Osteoblast (primary cell): ENCODE data around the gene TLN1. TPM values are rescaled to one million over a fixed set of nuclear protein-coding genes. Genes with fewer than 3 reads are reported as not detected.

Experiments used
- DNase-seq: peaks from one replicate; pipeline ENCODE4 v3.0.0; 2011; ENCODE audit warnings: low spot score, mixed read lengths; ENCODE audit not compliant: insufficient read length; ENCODE audit errors: missing footprints
- H2AFZ ChIP-seq: 2 replicates; pipeline ENCODE4 v1.6.0; 2011; ENCODE audit warnings: mild to moderate bottlenecking, low read length
- H3K27ac ChIP-seq: 2 replicates; pipeline ENCODE4 v1.5.1; 2011; ENCODE audit warnings: mild to moderate bottlenecking, low read depth, low read length, moderate library complexity
- H3K27me3 ChIP-seq: 2 replicates; pipeline ENCODE4 v1.6.0; 2012; ENCODE audit warnings: mild to moderate bottlenecking, control low read depth, inconsistent platforms, low read length, moderate library complexity; ENCODE audit not compliant: insufficient read depth
- H3K36me3 ChIP-seq: 2 replicates; pipeline ENCODE4 v1.5.1; 2011; ENCODE audit warnings: mild to moderate bottlenecking, low read length, control low read depth, moderate library complexity; ENCODE audit not compliant: insufficient read depth
- H3K4me1 ChIP-seq: 2 replicates; pipeline ENCODE4 v1.5.1; 2011; ENCODE audit warnings: mild to moderate bottlenecking, low read length, control low read depth, moderate library complexity; ENCODE audit not compliant: insufficient read depth
- H3K4me2 ChIP-seq: 2 replicates; pipeline ENCODE4 v1.6.0; 2011; ENCODE audit warnings: mild to moderate bottlenecking, low read length; ENCODE audit not compliant: insufficient read depth
- H3K4me3 ChIP-seq: fragments of 200-600 bp; sonication (generic); 3 replicates; pipeline ENCODE4 v1.5.1; 2012; ENCODE audit warnings: mild to moderate bottlenecking, low read length, inconsistent platforms; ENCODE audit not compliant: insufficient read depth
- H3K79me2 ChIP-seq: 2 replicates; pipeline ENCODE4 v1.6.0; 2012; ENCODE audit warnings: mild to moderate bottlenecking, low read length, control low read depth, inconsistent platforms; ENCODE audit not compliant: insufficient read depth
- H3K9me3 ChIP-seq: 2 replicates; pipeline ENCODE4 v1.5.1; 2011; ENCODE audit warnings: low read depth, low read length, control low read depth
- H4K20me1 ChIP-seq: 2 replicates; pipeline ENCODE4 v1.6.0; 2012; ENCODE audit warnings: mild to moderate bottlenecking, low read length, control low read depth; ENCODE audit not compliant: insufficient read depth
- CTCF ChIP-seq: IDR thresholded peaks from 2 replicates; pipeline ENCODE4 v1.5.1; 2011; ENCODE audit warnings: mild to moderate bottlenecking, low read depth, low read length, moderate library complexity; ENCODE audit errors: extremely low read depth
- total RNA-seq: library from RNA; depleted of rRNA; stranded (reverse); fragments of >200 nt; gene quantifications from 2 replicates; pipeline ENCODE4 v1.2.3, GENCODE V29; 2012

The TLN1 gene
- total RNA-seq, 1 donor = 376 TPM

- peaks cover 81% of the 10 kb centered on the region for H4K20me1 ChIP-seq
- no peak for TF ChIP-seq CTCF
- peak overlapping the region; percentile 100 for H3K4me2 ChIP-seq
- peak; percentile 93 for DNase-seq
- H3K36me3 ChIP-seq = peaks cover 71% of the 10 kb centered on the region
- H3K79me2 ChIP-seq = peaks cover 52% of the 10 kb centered on the region
- no peaks in the 10 kb centered on the region for H3K9me3 ChIP-seq
- H3K27me3 ChIP-seq = no peaks in the 10 kb centered on the region
- H3K4me1 ChIP-seq = peaks cover 55% of the 10 kb centered on the region
- peak overlapping the region; percentile 83 for H3K27ac ChIP-seq
- H3K4me3 ChIP-seq = peak overlapping the region; percentile 93
- H2AFZ ChIP-seq = no peak overlapping the region
Measured at GRCh38 chr9:35686222-35687203, 45.5 kb downstream of the TLN1 start.

DNA sequence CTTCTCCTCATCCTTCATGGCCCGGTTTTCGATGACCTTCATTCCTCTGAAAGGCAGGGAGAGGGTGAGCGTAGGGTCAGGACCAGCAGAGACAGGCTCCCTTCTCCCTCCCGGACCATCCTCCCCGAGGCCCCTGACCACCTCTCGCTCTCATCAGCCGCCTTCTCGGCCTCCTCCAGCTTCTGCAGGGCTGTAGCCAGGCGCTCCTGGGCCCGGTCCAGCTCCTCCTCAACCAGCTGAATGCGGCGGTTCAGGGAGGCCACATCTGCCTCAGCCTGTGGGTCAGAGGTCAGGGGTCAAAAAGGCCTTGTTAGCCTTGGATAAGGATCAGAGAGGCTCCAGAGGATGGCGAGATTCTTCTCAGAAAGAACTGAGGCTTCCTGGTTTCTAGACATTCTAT lies 46.5 kb downstream of the TLN1 start:
- no peak overlapping the region for H2AFZ ChIP-seq
- H3K27ac ChIP-seq = peak overlapping the region; percentile 33
- H3K4me1 ChIP-seq = peaks cover 56% of the 10 kb centered on the region
- H3K4me2 ChIP-seq = peak overlapping the region; percentile 1
- no peaks in the 10 kb centered on the region for H3K27me3 ChIP-seq
- no peak for TF ChIP-seq CTCF
- H3K36me3 ChIP-seq = peaks cover 75% of the 10 kb centered on the region
- peak; percentile 17 for DNase-seq
- H3K4me3 ChIP-seq = peak overlapping the region; percentile 27
- peaks cover 52% of the 10 kb centered on the region for H3K79me2 ChIP-seq
- no peaks in the 10 kb centered on the region for H3K9me3 ChIP-seq
- H4K20me1 ChIP-seq = peaks cover 90% of the 10 kb centered on the region

DNA sequence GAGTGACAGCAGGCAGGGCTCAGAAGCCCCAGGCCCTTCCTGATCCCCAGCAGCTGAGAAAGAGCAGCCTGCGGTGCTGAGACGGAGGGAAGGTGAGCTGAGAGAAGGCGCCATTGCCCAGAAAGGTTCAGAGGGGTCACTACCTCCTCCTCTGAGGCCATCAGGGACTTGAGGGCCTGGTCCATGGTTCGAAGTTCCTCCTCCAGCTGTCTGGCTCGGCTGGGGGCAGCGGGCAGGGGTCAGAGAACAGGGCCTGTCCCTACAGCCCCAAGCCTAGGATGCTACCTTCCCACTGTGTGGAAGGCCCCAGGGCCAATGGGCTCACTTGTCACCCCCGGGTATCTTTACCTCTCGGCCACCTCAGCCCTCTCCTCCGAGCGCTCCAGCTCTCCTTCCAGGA lies 47.1 kb downstream of the TLN1 start:
- no peak for TF ChIP-seq CTCF
- Histone ChIP-seq H3K9me3 (no peaks in the 10 kb centered on the region), H3K4me1 (peaks cover 56% of the 10 kb centered on the region), H3K27me3 (no peaks in the 10 kb centered on the region), H3K4me3 (peak overlapping the region; percentile 1), H3K27ac (no peak overlapping the region), H3K36me3 (peaks cover 75% of the 10 kb centered on the region), H3K4me2 (peak overlapping the region; percentile 1), H4K20me1 (peaks cover 91% of the 10 kb centered on the region), H3K79me2 (peaks cover 52% of the 10 kb centered on the region), H2AFZ (no peak overlapping the region)
- DNase-seq = peak; percentile 31

GRCh38 chr9:35683323-35683722 lies 48.7 kb downstream of the TLN1 start:
- H3K4me3 ChIP-seq = no peak overlapping the region
- no peaks in the 10 kb centered on the region for H3K9me3 ChIP-seq
- no peak overlapping the region for H3K4me2 ChIP-seq
- H3K36me3 ChIP-seq = peaks cover 72% of the 10 kb centered on the region
- H3K27me3 ChIP-seq = no peaks in the 10 kb centered on the region
- peaks cover 53% of the 10 kb centered on the region for H3K4me1 ChIP-seq
- no peak overlapping the region for H2AFZ ChIP-seq
- TF ChIP-seq CTCF = no peak
- peak overlapping the region; percentile 19 for H3K27ac ChIP-seq
- peaks cover 38% of the 10 kb centered on the region for H3K79me2 ChIP-seq
- H4K20me1 ChIP-seq = peaks cover 77% of the 10 kb centered on the region
- peak; percentile 30 for DNase-seq
